ENCODE measurements around the gene KLK8. TPM values are rescaled to one million over a fixed set of nuclear protein-coding genes. Genes with fewer than 3 reads are reported as not detected.
A peak's percentile ranks its signal among the peaks of the same experiment; 100 is the strongest.

KLK8 gene
- total RNA-seq, 2 donors from 2014 or later: not detected

DNA sequence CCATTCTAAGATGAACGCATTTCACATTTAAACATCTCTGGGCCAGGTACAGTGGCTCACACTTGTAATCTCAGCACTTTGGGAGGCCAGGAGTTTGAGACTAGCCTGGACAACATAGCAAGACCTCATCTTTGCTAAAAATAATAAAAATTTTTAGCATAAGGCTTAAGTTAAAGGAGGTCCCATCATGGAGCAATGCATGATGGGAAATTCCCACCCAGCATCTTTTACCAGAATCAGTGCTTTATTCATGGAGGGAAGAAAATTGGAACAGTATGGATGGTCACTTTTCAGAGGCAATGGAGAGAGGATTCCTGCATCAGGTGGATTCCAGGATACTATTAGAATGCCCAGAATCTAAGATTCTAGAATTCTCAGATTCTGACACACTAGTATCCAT lies 3.8 kb upstream of the KLK8 start:
- Histone ChIP-seq H3K27ac (no peak overlapping the region), H3K9me3 (no peaks in the 10 kb centered on the region), H3K9ac (ENCODE audit: low read depth in 2 of 2, low read length in 2 of 2) (no peak overlapping the region), H3K27me3 (no peaks in the 10 kb centered on the region), H3K4me3 (no peak overlapping the region), H3K36me3 (no peaks in the 10 kb centered on the region), H3K4me1 (no peaks in the 10 kb centered on the region)
- TF ChIP-seq, protein P1, sequence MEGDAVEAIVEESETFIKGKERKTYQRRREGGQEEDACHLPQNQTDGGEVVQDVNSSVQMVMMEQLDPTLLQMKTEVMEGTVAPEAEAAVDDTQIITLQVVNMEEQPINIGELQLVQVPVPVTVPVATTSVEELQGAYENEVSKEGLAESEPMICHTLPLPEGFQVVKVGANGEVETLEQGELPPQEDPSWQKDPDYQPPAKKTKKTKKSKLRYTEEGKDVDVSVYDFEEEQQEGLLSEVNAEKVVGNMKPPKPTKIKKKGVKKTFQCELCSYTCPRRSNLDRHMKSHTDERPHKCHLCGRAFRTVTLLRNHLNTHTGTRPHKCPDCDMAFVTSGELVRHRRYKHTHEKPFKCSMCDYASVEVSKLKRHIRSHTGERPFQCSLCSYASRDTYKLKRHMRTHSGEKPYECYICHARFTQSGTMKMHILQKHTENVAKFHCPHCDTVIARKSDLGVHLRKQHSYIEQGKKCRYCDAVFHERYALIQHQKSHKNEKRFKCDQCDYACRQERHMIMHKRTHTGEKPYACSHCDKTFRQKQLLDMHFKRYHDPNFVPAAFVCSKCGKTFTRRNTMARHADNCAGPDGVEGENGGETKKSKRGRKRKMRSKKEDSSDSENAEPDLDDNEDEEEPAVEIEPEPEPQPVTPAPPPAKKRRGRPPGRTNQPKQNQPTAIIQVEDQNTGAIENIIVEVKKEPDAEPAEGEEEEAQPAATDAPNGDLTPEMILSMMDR (IDR thresholded peaks at IDR 0.05): no peak
- DNase-seq: no peak
- intact Hi-C loops (cut with DNase I): no loop called here

DNA sequence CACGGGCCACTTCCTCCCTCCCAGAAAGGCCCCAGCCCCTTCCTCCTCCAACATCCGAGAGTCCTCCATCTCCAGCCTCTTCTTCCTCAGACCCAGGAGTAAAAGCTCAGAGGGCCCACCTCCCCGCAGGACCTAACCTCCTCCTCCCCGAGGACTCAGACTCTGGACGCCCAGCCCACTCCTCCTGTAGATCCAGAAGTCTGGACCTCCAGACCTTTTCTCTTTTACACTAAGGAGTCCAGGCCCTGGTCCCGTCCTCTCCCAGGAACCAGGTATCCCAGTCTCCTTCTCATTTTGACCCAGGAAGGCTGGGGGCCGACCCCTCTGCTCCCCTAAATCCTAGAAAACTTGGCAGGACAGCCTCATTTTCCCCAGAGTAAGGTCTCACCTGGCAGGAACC lies 1.9 kb upstream of the KLK8 start:
- no peak overlapping the region for H3K4me3 ChIP-seq
- H3K36me3 ChIP-seq: no peaks in the 10 kb centered on the region
- no peaks in the 10 kb centered on the region for H3K4me1 ChIP-seq
- H3K27ac ChIP-seq: no peak overlapping the region
- H3K27me3 ChIP-seq: no peaks in the 10 kb centered on the region
- intact Hi-C loops (cut with DNase I): no loop called here
- TF ChIP-seq, protein P1 (IDR thresholded peaks at IDR 0.05): no peak
- H3K9me3 ChIP-seq: no peaks in the 10 kb centered on the region
- no peak for DNase-seq
- no peak overlapping the region for H3K9ac ChIP-seq (ENCODE audit: low read depth in 2 of 2, low read length in 2 of 2)

DNA sequence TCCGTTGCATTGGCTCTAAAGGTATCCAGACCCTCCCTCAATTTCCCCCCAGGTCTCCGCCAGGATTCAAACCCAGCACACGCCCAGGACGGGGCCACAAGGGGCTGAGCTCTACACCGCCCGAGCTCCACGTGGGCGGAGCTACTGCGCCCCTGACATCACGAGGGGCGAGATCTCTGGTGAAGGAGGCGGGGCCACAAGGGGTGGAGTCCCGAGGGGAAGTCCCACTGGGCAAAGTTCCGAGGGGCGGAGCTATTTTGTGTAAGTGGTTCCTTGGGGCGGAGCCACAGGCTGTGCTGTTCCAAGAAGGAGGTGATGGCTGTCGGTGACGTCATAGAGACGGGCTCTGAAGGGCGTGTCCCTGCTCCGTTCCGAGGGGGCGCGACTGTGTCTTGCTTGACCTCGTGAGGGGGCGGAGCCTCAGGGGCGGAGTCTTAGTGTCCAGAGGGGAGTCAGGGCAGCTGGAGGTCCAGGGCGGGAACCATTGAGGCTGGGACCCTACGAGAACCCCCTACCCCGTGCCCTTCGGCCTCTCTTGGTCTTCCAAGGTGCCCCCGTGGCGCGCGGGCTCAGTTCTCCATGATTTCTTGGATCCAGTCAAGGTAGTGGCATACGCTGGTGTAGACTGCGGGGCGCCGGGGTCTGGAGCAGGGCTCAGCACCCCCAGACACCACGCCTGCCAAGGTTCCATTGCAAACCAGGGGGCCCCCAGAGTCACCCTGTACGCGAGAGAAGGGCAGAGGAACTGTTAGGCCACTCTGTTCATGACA lies 1.3 kb upstream of the KLK8 start:
- Histone ChIP-seq H3K9me3 (no peaks in the 10 kb centered on the region), H3K27me3 (no peaks in the 10 kb centered on the region), H3K4me1 (no peaks in the 10 kb centered on the region), H3K36me3 (no peaks in the 10 kb centered on the region), H3K4me3 (no peak overlapping the region), H3K9ac (ENCODE audit: low read depth in 2 of 2, low read length in 2 of 2) (no peak overlapping the region), H3K27ac (no peak overlapping the region)
- intact Hi-C loops (cut with DNase I): no loop called here
- DNase-seq: peak; percentile 37
- TF ChIP-seq, protein P1 (IDR thresholded peaks at IDR 0.05): no peak

DNA sequence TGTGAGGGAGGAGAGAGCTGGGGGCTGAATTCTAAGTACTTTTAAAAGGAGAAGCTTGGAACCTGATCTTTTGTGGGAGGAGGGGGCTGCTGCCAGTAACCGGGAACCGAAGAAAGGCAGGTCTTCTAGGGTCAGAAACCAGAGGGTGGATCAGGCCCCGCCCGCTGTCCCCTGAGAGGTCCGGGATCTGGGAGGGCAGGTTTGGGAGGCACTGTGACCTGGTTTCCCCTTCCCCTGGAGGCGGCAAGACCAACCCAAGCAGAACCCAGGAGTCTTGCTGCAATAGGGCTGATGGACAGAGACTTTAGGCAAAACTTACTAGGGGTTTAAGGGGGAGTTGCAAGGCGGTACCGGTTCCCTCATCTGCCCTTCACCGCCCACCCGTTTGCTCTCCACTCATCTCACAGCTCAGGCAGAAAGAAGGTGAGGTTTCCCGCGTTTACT lies 707 bp upstream of the KLK8 start:
- Histone ChIP-seq H3K9ac (ENCODE audit: low read depth in 2 of 2, low read length in 2 of 2) (no peak overlapping the region), H3K4me3 (no peak overlapping the region), H3K36me3 (no peaks in the 10 kb centered on the region), H3K9me3 (no peaks in the 10 kb centered on the region), H3K27me3 (no peaks in the 10 kb centered on the region), H3K27ac (no peak overlapping the region), H3K4me1 (no peaks in the 10 kb centered on the region)
- intact Hi-C loops (cut with DNase I): no loop called here
- no peak for DNase-seq
- TF ChIP-seq, protein P1 (IDR thresholded peaks at IDR 0.05): no peak

DNA sequence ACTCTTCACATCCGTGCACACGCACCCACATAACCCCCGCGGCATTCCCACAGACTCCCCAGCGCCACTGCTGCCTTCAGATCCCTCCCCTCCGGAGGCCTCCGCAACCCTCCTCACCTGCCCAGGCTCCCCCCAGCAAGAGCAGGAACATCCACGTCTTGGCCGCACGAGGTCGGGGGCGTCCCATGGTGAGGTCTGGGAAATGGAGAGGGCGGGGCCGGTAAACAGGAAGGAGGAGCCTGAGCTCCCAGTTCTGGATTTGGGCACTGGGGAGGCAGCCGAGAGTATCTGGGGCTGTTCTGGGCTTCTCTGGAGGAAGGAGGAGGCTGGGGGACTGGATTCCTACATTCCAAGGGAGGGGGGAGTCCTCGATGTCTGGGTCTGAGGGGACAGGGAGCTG lies 423 bp downstream of the KLK8 start:
- H3K9ac ChIP-seq (ENCODE audit: low read depth in 2 of 2, low read length in 2 of 2): no peak overlapping the region
- TF ChIP-seq, protein P1 (IDR thresholded peaks at IDR 0.05): no peak
- H3K27me3 ChIP-seq: no peaks in the 10 kb centered on the region
- intact Hi-C loops (cut with DNase I): no loop called here
- no peaks in the 10 kb centered on the region for H3K36me3 ChIP-seq
- no peak overlapping the region for H3K4me3 ChIP-seq
- no peak for DNase-seq
- H3K9me3 ChIP-seq: no peaks in the 10 kb centered on the region
- no peaks in the 10 kb centered on the region for H3K4me1 ChIP-seq
- no peak overlapping the region for H3K27ac ChIP-seq
